Mammary epithelial cell (primary cell): ENCODE measurements around the gene GPR108.

Experiments
- CTCF ChIP-seq, 2 donors: IDR thresholded peaks in 1 of 2; conservative IDR thresholded peaks in 1 of 2; 2 replicates each; pipeline ENCODE4 v1.5.1; 2011 to 2012; ENCODE audit warnings: inconsistent platforms in 2 of 2, low read length in 2 of 2, mild to moderate bottlenecking in 2 of 2, control low read depth in 1 of 2, low read depth in 1 of 2; ENCODE audit not compliant: insufficient read depth in 1 of 2; ENCODE audit errors: extremely low read depth in 1 of 2
- EZH2 ChIP-seq: IDR thresholded peaks from 2 replicates; pipeline ENCODE4 v1.6.1; 2012; ENCODE audit warnings: low read length, inconsistent platforms, borderline replicate concordance

- TF ChIP-seq CTCF (conservative IDR thresholded peaks at IDR 0.05 in 1 of 2, IDR thresholded peaks at IDR 0.05 in 1 of 2; ENCODE audit: extremely low read depth in 1 of 2, insufficient read depth in 1 of 2, low read depth in 1 of 2, low read length in 2 of 2): no peak
- no peak for TF ChIP-seq EZH2
Measured at GRCh38 chr19:6744381-6745301, 7.3 kb upstream of the GPR108 start.
